Adrenal gland (tissue), 12 donors: ENCODE results near the gene E2F4. TPM values are rescaled to one million over a fixed set of nuclear protein-coding genes. Genes with fewer than 3 reads are reported as not detected.

Source experiments
- DNase-seq, 7 donors: peaks; one replicate each; pipeline ENCODE4 v3.0.0-alpha.2; 2019 to 2020
- H3K27ac ChIP-seq, 5 donors: fragments of 200-600 bp; sonication (generic) in 4 of 5; 1 replicate in 3 of 5; 2 replicates in 2 of 5; pipeline versions ENCODE4 v1.5.1 to v1.8.0; 2016 to 2020; ENCODE audit warnings: mild to moderate bottlenecking in 1 of 5
- H3K27me3 ChIP-seq: fragments of 200-600 bp; 2 replicates; pipeline ENCODE4 v1.8.0; 2021
- H3K36me3 ChIP-seq, 2 donors: fragments of 200-600 bp; replicated peaks in 1 of 2; 1 replicate in 1 of 2; 2 replicates in 1 of 2; pipeline versions ENCODE4 v1.5.1 to v1.8.0; 2018 to 2022
- H3K4me1 ChIP-seq, 2 donors: fragments of 200-600 bp; replicated peaks in 1 of 2; 1 replicate in 1 of 2; 2 replicates in 1 of 2; pipeline versions ENCODE4 v1.5.1 to v1.8.0; 2018 to 2021
- H3K4me3 ChIP-seq, 4 donors: fragments of 200-600 bp; sonication (generic) in 3 of 4; one replicate each; pipeline ENCODE4 v1.5.1; 2016 to 2018
- H3K9me3 ChIP-seq, 3 donors: fragments of 200-600 bp; sonication (generic) in 1 of 3; replicated peaks in 1 of 3; 1 replicate in 2 of 3; 2 replicates in 1 of 3; pipeline versions ENCODE4 v1.5.1 to v1.8.0; 2016 to 2021
- CTCF ChIP-seq, 6 experiments: fragments of 450-650 bp in 4 of 6; fragments of 200-600 bp in 2 of 6; sonication (generic) in 1 of 6; IDR thresholded peaks; 1 replicate in 5 of 6; 2 replicates in 1 of 6; pipeline versions ENCODE4 v1.5.1 to v1.8.0; 2016 to 2021; ENCODE audit warnings: antibody characterized with exemption in 6 of 6, mild to moderate bottlenecking in 2 of 6, moderate library complexity in 1 of 6
- POLR2A ChIP-seq, 2 donors: fragments of 450-650 bp; IDR thresholded peaks; one replicate each; pipeline ENCODE4 v1.6.1; 2017; ENCODE audit warnings: antibody characterized with exemption in 2 of 2, mild to moderate bottlenecking in 2 of 2, moderate library complexity in 1 of 2
- WGBS, 4 donors: extraction: QIAGEN DNeasy Blood & Tissue Kit in 2 of 4; methylation state at CpG; one replicate each; pipeline versions ENCODE4 v1.1.5 to v1.1.7; 2013 to 2017; 5-methylcytosine and 5-hydroxymethylcytosine counted together
- intact Hi-C, 2 donors: fragments of 100-400 bp; cut with DNase I; formaldehyde crosslinking; loops; one replicate each; pipeline versions ENCODE4 v1.14.1 to v1.15.0; 2022 to 2023
- polyA plus RNA-seq, 3 donors: library from polyadenylated mRNA; stranded (reverse); fragments of 200-250 nt in 2 of 3; fragments of 350-450 nt in 1 of 3; fragmentation: Illumina TruSeq in 1 of 3; extraction: RNeasy Lipid Tissue Mini Kit (QIAGEN cat#74804) in 1 of 3; gene quantifications; one replicate each; pipeline ENCODE4 v1.2.3, GENCODE V29; 2013 to 2014
- total RNA-seq, 9 donors: library from RNA; depleted of rRNA in 4 of 9; stranded (reverse); fragments of >200 nt in 4 of 9; fragments of 120-200 nt in 1 of 9; fragmentation: NEBNext Ultra II Directional in 1 of 9; extraction: Animal tissue kit (Norgen Biotek cat#: 25700) in 1 of 9; gene quantifications; one replicate each; pipeline versions ENCODE4 v1.1.0 to v1.2.4, GENCODE V29; 2013 to 2023
- donor health status: healthy with polysubstance abuse.
- donor health status: Bipolar disorder and iron deficiency.
- donor health status: DM: yes; HTN: yes; CAD: no.
- donor health status: DM: no; HTN: no; CAD: no.
- donor health status: DM: no; HTN: no; CAD: no.
- donor health status: DM: yes; HTN: yes; CAD: no.

E2F4 gene
- total and polyA plus RNA-seq, 12 donors = 44.4 to 122 (median 69.1) TPM

- 1 to 4% (median 2%) methylated on average over 6 to 34 of the region's 34 CpGs for WGBS, 4 donors
- Histone ChIP-seq H3K4me1 (peaks cover 0 to 18% of the 10 kb centered on the region in 2 donors), H3K4me3 (peak within 1 kb of the TSS; percentile 30 to 78 (median 62)), H3K27ac (peak within 1 kb of the TSS in 4 of 5 donors; percentile 65 to 92 (median 82)), H3K36me3 (peaks cover 0 to 26% of the 10 kb centered on the region in 2 donors), H3K9me3 (no peaks in the 10 kb centered on the region), H3K27me3 (no peaks in the 10 kb centered on the region)
- peak; percentile 71 to 84 (median 75) for DNase-seq
- TF ChIP-seq POLR2A (IDR thresholded peaks at IDR 0.05) = peak; percentile 33 to 36
- TF ChIP-seq CTCF (IDR thresholded peaks at IDR 0.05) = no peak
- intact Hi-C loops = loop anchor here in 1 of 2 donors (10.0 kb wide), 1 partner anchor 136 kb away; no protein-coding TSS in a partner anchor
These were observed 41.0 kb upstream of the E2F4 start, which contains the start of gene B3GNT9 for GRCh38 chr16:67150833-67151396. TSS of gene B3GNT9 (minus strand) at chr16:67150998. CDS start at chr16:67150485, 513 bp downstream.

GRCh38 chr16:67151431-67152097, 40.4 kb upstream of the E2F4 start:
- WGBS, 4 donors = 39 to 66% (median 51%) methylated on average over 5 to 8 of the region's 8 CpGs
- H3K36me3 ChIP-seq = peaks cover 0 to 19% of the 10 kb centered on the region in 2 donors
- H3K4me1 ChIP-seq = peaks cover 0 to 18% of the 10 kb centered on the region in 2 donors
- H3K27me3 ChIP-seq = no peaks in the 10 kb centered on the region
- no peaks in the 10 kb centered on the region for H3K9me3 ChIP-seq
- intact Hi-C loops = loop anchor here in 1 of 2 donors (10.0 kb wide), 1 partner anchor 137 kb away; no protein-coding TSS in a partner anchor
- peak overlapping the region in 1 of 4 donors; percentile 78 for H3K4me3 ChIP-seq
- DNase-seq = peak in 1 of 7 donors; percentile 8
- peak overlapping the region in 2 of 5 donors; percentile 85 to 92 for H3K27ac ChIP-seq
- TF ChIP-seq CTCF (IDR thresholded peaks at IDR 0.05) (no peak), POLR2A (IDR thresholded peaks at IDR 0.05) (no peak)

GRCh38 chr16:67154578-67155294, 37.2 kb upstream of the E2F4 start:
- TF ChIP-seq CTCF (IDR thresholded peaks at IDR 0.05) (no peak), POLR2A (IDR thresholded peaks at IDR 0.05) (no peak)
- intact Hi-C loops = loop anchor here (5.0 to 10.0 kb wide), 4 partner anchors 47 to 177 kb away; partner anchors contain the start of gene PHAF1 (in 1 of the 2)
- Histone ChIP-seq H3K9me3 (no peaks in the 10 kb centered on the region), H3K4me3 (peak overlapping the region in 1 of 4 donors; percentile 28), H3K27me3 (no peaks in the 10 kb centered on the region), H3K36me3 (no peaks in the 10 kb centered on the region), H3K4me1 (peaks cover 6 to 27% of the 10 kb centered on the region in 2 donors), H3K27ac (no peak overlapping the region)
- peak in 3 of 7 donors; percentile 8 to 53 (median 25) for DNase-seq
- WGBS, 4 donors = 31 to 50% (median 37%) methylated on average over 2 to 61 of the region's 61 CpGs
